Suppressor macrophage treated with lipopolysaccharide for 4 hours (primary cell): ENCODE results near the gene ARPC2.

Source experiments
- DNase-seq: peaks from one replicate; pipeline ENCODE4 v3.0.0-alpha.2; 2020

ARPC2 gene

DNA sequence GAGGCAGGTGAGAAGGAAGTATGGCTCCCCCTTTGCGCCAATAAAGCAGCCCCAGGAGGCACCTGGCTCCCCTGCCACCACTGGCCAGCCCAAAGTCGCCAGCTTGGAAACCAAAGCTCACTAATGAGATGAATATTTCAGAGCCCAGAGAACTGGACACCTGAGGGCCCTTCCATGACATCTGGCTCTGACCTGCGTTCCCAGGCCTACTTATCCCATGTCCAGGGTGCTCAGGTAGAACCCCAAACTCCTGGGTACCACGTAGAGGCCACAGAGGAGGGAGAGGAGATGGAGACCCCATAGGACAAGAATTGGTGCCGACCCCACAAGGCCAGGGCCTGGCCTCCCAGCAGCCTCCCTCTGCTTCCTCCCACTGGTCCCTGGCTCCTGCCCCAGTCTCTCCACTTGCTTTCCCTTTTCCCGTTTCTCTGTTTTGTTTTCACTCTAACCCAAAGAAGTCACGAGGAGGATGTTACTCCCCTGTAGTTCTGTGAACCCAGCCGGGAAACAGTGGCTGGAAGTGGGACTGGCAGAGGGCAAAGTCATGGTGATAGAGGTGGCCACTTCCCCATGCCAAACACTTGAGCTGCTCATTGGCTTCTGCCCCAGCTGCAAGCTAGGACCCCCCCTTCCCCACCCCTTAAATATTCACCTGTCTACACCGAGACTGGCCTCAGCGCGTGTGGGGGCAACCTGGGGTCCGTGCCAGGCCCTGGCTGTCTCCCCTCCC is 74.5 kb downstream of the ARPC2 start:
- DNase-seq, result peak; percentile 90

DNA sequence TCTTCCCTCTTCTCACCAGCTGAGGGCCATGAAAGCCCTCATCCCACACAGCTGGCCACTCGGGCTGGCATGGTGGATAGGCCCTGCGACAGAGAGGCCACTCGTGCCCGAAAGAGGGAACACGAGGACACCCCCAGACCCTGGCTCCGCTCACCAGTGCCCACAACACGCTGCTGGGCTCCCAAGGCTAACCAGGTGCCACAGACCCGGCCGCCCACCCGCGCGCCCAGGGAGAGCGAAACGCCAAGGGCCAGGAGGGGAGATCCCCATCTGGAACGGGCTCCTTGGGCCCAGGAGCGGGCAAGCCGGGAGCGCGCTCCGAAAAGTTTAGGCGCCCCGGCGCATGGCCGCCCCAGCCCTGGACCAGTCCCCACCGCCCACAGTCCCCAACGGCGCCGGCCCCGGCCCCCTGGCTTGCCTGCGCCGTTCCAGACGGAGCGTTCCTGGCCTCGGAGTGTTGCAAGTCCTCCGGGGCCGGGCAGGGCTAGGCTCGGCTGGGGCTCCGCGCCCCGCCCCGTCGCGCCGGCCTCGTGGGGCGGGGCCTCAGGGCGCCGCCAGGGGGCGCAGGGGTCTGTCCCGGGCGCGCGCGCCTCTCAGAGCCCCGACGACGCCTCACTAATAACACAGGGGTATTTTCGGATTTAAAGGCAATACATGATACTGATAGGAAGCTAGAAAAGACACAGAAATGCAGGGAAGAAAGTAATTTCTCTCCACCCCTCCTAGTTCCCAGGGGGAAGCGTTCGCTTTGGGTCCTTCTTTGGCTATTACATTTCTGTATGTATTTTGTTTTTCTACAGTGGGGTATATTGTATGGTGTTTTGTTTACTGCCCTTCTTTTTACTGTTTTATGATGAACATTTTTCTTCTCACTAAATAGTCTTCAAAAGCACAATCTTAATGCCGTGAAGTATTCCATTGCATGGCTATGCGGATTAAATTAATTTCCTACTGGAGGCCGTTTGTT is 75.3 kb downstream of the ARPC2 start, which contains the start of gene TMBIM1:
Gene TMBIM1, minus strand, starts transcription at position 456 of the 967 bp plus-strand sequence. CDS start 10,362 bp downstream, outside the sequence.
- DNase-seq, result peak; percentile 93

DNA sequence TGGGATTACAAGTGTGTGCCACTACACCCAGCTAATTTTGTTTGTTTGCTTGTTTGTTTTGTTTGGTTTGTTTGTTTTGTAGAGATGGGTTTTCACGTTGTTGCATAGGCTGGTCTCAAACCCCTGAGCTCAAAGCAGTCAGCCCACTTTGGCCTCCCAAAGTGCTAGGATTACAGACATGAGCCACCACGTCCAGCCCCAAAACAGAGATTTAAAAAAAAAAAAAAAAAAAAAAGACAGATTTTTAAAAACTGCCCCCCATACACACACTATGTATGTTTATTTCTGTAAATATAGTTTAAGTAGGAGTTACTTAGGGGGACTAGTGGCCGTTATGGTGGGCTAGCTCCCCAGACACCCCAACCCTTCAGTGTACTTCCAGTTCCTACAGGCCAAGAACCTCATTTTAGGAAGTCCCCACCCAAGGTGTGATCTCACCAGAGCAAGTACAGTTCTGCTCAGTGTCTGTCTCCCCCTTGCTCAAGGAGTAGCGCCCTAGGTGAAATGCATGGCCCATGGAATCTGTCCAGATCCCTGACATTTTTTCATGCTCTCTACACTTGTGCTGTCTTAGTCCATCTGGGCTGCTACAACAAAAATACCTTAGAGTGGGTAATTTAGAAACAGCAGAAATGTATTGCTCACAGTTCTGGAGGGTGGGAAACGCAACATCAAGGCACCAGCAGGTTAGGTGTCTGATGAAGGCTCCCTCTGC is 76.9 kb downstream of the ARPC2 start:
- peak; percentile 45 for DNase-seq

DNA sequence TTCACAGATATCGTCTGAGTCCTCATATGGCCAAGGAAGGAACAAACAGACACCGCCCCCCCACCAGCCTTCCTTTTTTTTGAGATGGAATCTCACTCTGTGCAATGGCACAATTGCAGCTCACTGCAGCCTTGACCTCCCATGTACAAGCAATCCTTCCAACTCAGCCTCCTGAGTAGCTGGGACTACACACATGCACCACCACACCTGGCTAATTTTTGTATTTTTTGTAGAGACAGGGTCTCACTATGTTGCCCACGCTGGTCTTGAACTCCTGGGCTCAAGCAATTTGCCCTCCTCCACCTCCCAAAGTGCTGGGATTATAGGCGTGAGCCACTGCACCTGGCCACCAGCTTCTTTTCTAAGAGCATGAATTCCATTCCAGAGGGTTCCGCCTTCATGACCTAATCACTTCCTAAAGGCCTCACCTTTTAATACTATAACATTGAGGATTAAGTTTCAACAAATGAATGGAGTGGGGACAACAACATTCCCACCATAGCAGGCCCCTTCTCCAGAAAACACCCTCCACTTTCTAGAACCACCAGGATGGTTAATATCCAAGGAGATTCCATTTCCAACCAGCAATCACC is 77.5 kb downstream of the ARPC2 start:
- no peak for DNase-seq

DNA sequence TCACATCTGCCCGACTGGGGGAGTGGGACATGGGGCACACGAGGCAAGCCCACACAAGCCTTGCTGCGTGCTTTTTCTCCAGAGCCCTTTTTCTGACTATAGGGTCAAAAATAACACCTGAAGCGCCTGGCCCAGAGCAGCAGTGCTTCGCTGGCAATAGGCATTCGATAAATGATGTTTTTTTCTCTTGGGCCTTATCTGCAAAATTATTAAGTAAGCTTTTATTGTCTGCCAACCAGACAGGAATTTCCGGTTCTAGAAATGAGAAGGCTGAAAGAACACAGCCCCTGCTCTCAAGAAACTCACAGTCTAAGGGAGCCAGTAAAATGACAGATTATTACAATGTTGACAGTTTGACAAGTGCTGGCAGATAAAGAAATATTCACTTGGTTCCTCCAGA is 78.0 kb downstream of the ARPC2 start:
- DNase-seq, result no peak

DNA sequence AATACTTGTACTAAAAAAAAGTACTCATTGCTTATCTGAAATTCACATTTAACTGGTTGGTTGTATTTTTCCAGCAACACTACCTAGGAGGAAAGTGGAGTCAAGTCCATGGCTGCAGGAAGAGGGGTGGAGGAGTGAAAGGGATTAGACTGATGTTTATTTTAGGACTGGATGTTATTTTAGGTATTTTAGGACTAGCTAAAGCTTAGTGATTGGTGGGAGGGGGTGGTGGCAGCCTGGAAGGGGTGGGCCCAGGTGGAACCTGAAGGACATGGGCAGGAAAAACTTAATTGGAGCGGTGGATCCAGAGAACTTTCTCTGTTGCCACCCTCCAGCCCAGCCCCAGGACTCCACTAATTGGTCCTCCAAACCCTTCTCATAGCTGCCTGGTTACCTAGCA is 79.2 kb downstream of the ARPC2 start:
- DNase-seq, result no peak

DNA sequence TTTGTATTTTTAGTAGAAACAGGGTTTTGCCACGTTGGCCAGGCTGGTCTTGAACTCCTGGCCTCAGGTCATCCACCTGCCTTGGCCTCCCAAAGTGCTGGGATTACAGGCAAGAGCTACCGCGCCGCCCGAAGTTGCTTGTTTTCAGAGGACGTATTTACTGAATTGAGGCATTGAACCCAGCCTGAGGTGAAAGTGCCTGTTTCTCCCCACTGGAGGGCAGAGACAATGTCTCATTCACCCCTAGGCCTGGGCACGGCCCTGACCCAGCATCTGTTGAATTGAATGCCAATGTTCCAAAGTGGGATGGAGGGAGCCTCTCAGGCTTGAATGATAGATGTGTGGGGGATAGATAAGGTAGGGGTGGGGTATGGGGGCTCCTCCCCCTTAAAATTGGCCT is 79.9 kb downstream of the ARPC2 start:
- DNase-seq, result no peak

DNA sequence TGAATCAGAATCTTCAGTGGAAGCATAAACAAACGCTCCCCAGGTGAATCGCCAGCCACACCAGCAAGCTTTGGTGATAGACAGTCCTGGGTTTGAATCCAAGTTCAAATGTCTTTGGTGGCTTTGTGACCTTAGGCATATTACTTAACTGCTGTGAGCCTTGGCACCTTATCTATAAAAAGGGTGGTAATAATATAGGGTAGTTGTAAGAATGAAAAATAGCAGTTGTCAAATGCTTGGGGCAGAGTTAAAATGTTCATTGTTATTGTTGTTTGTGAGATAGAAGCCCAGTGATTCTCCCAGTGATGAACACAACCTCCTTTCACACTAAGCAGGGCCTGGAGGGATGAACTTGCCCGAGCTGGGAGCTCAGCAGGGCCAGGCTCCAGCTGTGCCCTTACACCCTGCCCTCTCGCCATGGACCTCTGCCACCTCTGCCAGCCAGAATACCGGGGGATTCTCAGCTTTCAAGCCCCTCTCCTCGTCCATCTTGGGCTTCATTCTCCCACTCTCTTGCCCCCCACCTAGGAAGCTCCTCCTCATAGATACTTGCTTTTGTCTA is 81.4 kb downstream of the ARPC2 start:
- no peak for DNase-seq

DNA sequence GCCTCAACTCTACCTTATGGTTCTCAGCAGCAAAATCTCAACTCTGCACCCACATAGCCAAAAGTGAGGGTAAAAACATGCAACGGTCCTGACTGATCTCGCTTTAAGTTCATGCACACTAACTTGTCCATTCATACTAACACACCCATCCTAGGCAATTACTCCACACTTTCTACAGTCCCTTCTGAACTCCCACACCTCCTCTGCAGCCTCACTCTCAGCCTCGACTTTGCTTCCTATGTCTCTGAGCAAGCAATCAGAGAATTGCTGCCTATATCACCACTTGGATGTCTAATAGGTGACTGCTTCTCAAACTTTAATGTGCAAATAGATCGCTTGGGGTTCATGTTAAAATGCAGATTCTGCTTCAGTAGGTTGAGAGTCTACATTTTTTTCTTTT is 83.2 kb downstream of the ARPC2 start:
- no peak for DNase-seq

DNA sequence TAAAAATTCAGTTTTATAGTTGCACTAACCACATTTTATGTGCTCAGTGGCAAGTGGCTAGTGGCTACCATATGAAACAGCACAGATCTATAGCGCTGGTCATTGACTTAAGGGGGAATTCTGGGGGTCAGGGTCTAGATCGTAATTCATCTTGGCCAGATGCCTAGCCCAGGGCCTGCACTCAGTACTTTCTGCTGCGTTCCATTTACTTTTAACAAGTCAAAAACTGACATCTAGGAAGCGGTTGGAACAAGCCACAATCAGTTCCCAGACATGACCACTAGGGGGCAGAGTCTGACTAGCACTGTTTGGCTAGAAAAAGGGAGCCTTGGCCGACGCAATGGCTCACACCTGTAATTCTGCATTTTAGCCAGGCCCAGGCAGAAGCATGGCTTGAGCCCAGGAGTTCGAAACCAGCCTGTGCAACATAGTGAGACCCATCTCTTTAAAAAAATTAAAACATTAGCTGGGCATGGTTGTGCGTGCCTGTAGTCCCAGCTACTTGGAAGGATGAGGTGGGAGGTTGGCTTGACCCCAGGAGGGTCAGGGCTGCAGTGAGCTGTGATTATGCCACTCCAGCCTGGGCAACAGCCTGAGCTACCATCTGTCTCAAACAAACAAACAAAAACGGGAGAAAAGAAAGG is 84.3 kb downstream of the ARPC2 start:
- peak; percentile 91 for DNase-seq
